Effector memory CD8-positive, alpha-beta T cell (primary cell): ENCODE data around the gene SV2C.
"Not testable (repeated sequence)": the region's sequence is repeated elsewhere in the genome, so short reads cannot be mapped to it uniquely, and the experiment has no call there.

Source experiments
- ATAC-seq: fragments of 150-1000 bp; cut with Tn5 transposase; replicated peaks from 2 replicates; pipeline ENCODE4 v1.10.0; 2021; ENCODE audit warnings: mild to moderate bottlenecking, moderate library complexity
- DNase-seq, 3 experiments: peaks; one replicate each; pipeline ENCODE4 v3.0.0; 2021
- H3K27ac Mint-ChIP-seq, 2 donors: one replicate each; pipeline ENCODE4 v1.8.0; 2022; ENCODE audit warnings: mild to moderate bottlenecking in 2 of 2, mixed read lengths in 2 of 2, moderate library complexity in 2 of 2
- H3K27me3 Mint-ChIP-seq, 2 donors: one replicate each; pipeline ENCODE4 v1.8.0; 2022; ENCODE audit warnings: mixed read lengths in 2 of 2
- H3K36me3 Mint-ChIP-seq: one replicate; pipeline ENCODE4 v1.8.0; 2022; ENCODE audit warnings: mild to moderate bottlenecking, moderate library complexity, mixed read lengths; ENCODE audit not compliant: insufficient read depth
- H3K4me1 Mint-ChIP-seq, 2 donors: one replicate each; pipeline ENCODE4 v1.8.0; 2022; ENCODE audit warnings: low read depth in 2 of 2, mixed read lengths in 2 of 2
- H3K4me3 Mint-ChIP-seq, 2 donors: one replicate each; pipeline ENCODE4 v1.8.0; 2022; ENCODE audit warnings: mild to moderate bottlenecking in 2 of 2, mixed read lengths in 2 of 2, moderate library complexity in 2 of 2
- H3K9me3 Mint-ChIP-seq, 2 donors: one replicate each; pipeline ENCODE4 v1.8.0; 2022; ENCODE audit warnings: mixed read lengths in 2 of 2

Gene SV2C

GRCh38 chr5:76341651-76342334 is 258.6 kb downstream of the SV2C start:
- Mint-ChIP-seq H3K4me3 (no peak overlapping the region), H3K27ac (peak overlapping the region; percentile 42 to 87), H3K36me3 (peaks cover 4% of the 10 kb centered on the region), H3K9me3 (no peaks in the 10 kb centered on the region), H3K4me1 (peaks cover 21 to 36% of the 10 kb centered on the region in 2 donors), H3K27me3 (no peaks in the 10 kb centered on the region)
- no peak for ATAC-seq
- no peak for DNase-seq

- H3K4me3 Mint-ChIP-seq, result no peak overlapping the region
- no peaks in the 10 kb centered on the region for H3K9me3 Mint-ChIP-seq
- H3K27ac Mint-ChIP-seq, result peak overlapping the region; percentile 42 to 87
- H3K27me3 Mint-ChIP-seq, result no peaks in the 10 kb centered on the region
- DNase-seq (no peak), ATAC-seq (no peak)
- peaks cover 4% of the 10 kb centered on the region for H3K36me3 Mint-ChIP-seq
- H3K4me1 Mint-ChIP-seq, result peaks cover 19 to 30% of the 10 kb centered on the region in 2 donors
These were observed 259.3 kb downstream of the SV2C start for GRCh38 chr5:76342474-76342873.

- Mint-ChIP-seq H3K4me3 (no peak overlapping the region), H3K9me3 (no peaks in the 10 kb centered on the region), H3K4me1 (peaks cover 10 to 18% of the 10 kb centered on the region in 2 donors), H3K36me3 (no peaks in the 10 kb centered on the region), H3K27me3 (no peaks in the 10 kb centered on the region), H3K27ac (no peak overlapping the region)
- DNase-seq, result no peak
- no peak for ATAC-seq
These were observed 262.4 kb downstream of the SV2C start for GRCh38 chr5:76345582-76345981.

- Mint-ChIP-seq H3K27ac (peak overlapping the region in 1 of 2 donors; percentile 35), H3K27me3 (no peaks in the 10 kb centered on the region), H3K4me1 (peaks cover 0 to 2% of the 10 kb centered on the region in 2 donors), H3K4me3 (no peak overlapping the region), H3K36me3 (no peaks in the 10 kb centered on the region), H3K9me3 (no peaks in the 10 kb centered on the region)
- DNase-seq (no peak), ATAC-seq (no peak)
These were observed 268.0 kb downstream of the SV2C start for GRCh38 chr5:76351176-76351575.

GRCh38 chr5:76351577-76351976 is 268.4 kb downstream of the SV2C start:
- Mint-ChIP-seq H3K36me3 (no peaks in the 10 kb centered on the region), H3K4me3 (no peak overlapping the region), H3K27me3 (no peaks in the 10 kb centered on the region), H3K4me1 (peaks cover 0 to 2% of the 10 kb centered on the region in 2 donors), H3K27ac (peak overlapping the region in 1 of 2 donors; percentile 53), H3K9me3 (no peaks in the 10 kb centered on the region)
- DNase-seq, result no peak
- ATAC-seq, result peak; percentile 54

- H3K4me1 Mint-ChIP-seq, result peaks cover 0 to 3% of the 10 kb centered on the region in 2 donors
- no peak for ATAC-seq
- H3K27me3 Mint-ChIP-seq, result peaks cover 0 to 11% of the 10 kb centered on the region in 2 donors
- no peak overlapping the region for H3K4me3 Mint-ChIP-seq
- no peak overlapping the region for H3K27ac Mint-ChIP-seq
- H3K36me3 Mint-ChIP-seq, result no peaks in the 10 kb centered on the region
- DNase-seq, result no peak
- H3K9me3 Mint-ChIP-seq, result no peaks in the 10 kb centered on the region
These were observed 273.7 kb downstream of the SV2C start for GRCh38 chr5:76356887-76357286.

GRCh38 chr5:76363352-76364225 is 280.4 kb downstream of the SV2C start:
- no peak for ATAC-seq

GRCh38 chr5:76364226-76364589 is 281.0 kb downstream of the SV2C start:
- DNase-seq, result no peak
- Mint-ChIP-seq H3K9me3 (no peaks in the 10 kb centered on the region), H3K27ac (peak overlapping the region in 1 of 2 donors; percentile 55), H3K4me1 (peaks cover 0 to 7% of the 10 kb centered on the region in 2 donors), H3K36me3 (no peaks in the 10 kb centered on the region), H3K27me3 (no peaks in the 10 kb centered on the region), H3K4me3 (no peak overlapping the region)
- no peak for ATAC-seq

More at GRCh38 chr5:76363352-76364225, 280.4 kb downstream of the SV2C start:
- Mint-ChIP-seq H3K36me3 (no peaks in the 10 kb centered on the region), H3K4me3 (no peak overlapping the region), H3K9me3 (no peaks in the 10 kb centered on the region), H3K27me3 (peaks cover 0 to 1% of the 10 kb centered on the region in 2 donors), H3K4me1 (peaks cover 0 to 7% of the 10 kb centered on the region in 2 donors), H3K27ac (peak overlapping the region in 1 of 2 donors; percentile 65)
- DNase-seq, result no peak

GRCh38 chr5:76365561-76365960 is 282.4 kb downstream of the SV2C start:
- Mint-ChIP-seq H3K4me3 (no peak overlapping the region), H3K27ac (no peak overlapping the region), H3K36me3 (peaks cover 3% of the 10 kb centered on the region), H3K27me3 (no peaks in the 10 kb centered on the region), H3K4me1 (peaks cover 0 to 4% of the 10 kb centered on the region in 2 donors), H3K9me3 (no peaks in the 10 kb centered on the region)
- no peak for ATAC-seq
- DNase-seq, result no peak

GRCh38 chr5:76366596-76366995 is 283.4 kb downstream of the SV2C start:
- no peak for ATAC-seq
- no peaks in the 10 kb centered on the region for H3K9me3 Mint-ChIP-seq

GRCh38 chr5:76367623-76368371 is 284.6 kb downstream of the SV2C start:
- ATAC-seq, result no peak
- Mint-ChIP-seq H3K36me3 (peaks cover 3% of the 10 kb centered on the region), H3K27ac (no peak overlapping the region), H3K4me1 (peaks cover 0 to 12% of the 10 kb centered on the region in 2 donors), H3K4me3 (no peak overlapping the region), H3K9me3 (no peaks in the 10 kb centered on the region), H3K27me3 (no peaks in the 10 kb centered on the region)
- no peak for DNase-seq

More at GRCh38 chr5:76366596-76366995, 283.4 kb downstream of the SV2C start:
- H3K4me3 Mint-ChIP-seq, result no peak overlapping the region
- peaks cover 3% of the 10 kb centered on the region for H3K36me3 Mint-ChIP-seq
- H3K27ac Mint-ChIP-seq, result no peak overlapping the region
- DNase-seq, result no peak
- H3K27me3 Mint-ChIP-seq, result no peaks in the 10 kb centered on the region
- peaks cover 0 to 4% of the 10 kb centered on the region in 2 donors for H3K4me1 Mint-ChIP-seq

GRCh38 chr5:76368941-76369340 is 285.8 kb downstream of the SV2C start:
- no peak for DNase-seq
- H3K36me3 Mint-ChIP-seq, result peaks cover 3% of the 10 kb centered on the region
- peaks cover 0 to 11% of the 10 kb centered on the region in 2 donors for H3K4me1 Mint-ChIP-seq
- H3K4me3 Mint-ChIP-seq, result no peak overlapping the region
- no peaks in the 10 kb centered on the region for H3K27me3 Mint-ChIP-seq
- H3K9me3 Mint-ChIP-seq, result no peaks in the 10 kb centered on the region
- no peak for ATAC-seq
- no peak overlapping the region for H3K27ac Mint-ChIP-seq

- DNase-seq, H3K4me3 Mint-ChIP-seq, H3K4me1 Mint-ChIP-seq, H3K27me3 Mint-ChIP-seq, ATAC-seq, H3K9me3 Mint-ChIP-seq, H3K27ac Mint-ChIP-seq, H3K36me3 Mint-ChIP-seq: not testable (repeated sequence)
These were observed 286.5 kb downstream of the SV2C start for GRCh38 chr5:76369668-76370067.
